CD4-positive, alpha-beta memory T cell (primary cell): ENCODE measurements around the gene SMCP. TPM values are rescaled to one million over a fixed set of nuclear protein-coding genes. Genes with fewer than 3 reads are reported as not detected.

Source experiments
- CTCF ChIA-PET: fragments of 350-600 bp; sonication (Branson Sonifier 250); formaldehyde crosslinking; loops from one replicate; lab custom pipeline; 2021; ENCODE audit warnings: inconsistent platforms; ENCODE audit not compliant: partially characterized antibody; lab: Charles Lee
- POLR2A ChIA-PET: fragments of 350-600 bp; sonication (Branson Sonifier 250); formaldehyde crosslinking; loops from one replicate; lab custom pipeline; 2021; ENCODE audit not compliant: partially characterized antibody; lab: Charles Lee
- DNase-seq, 5 donors: peaks; one replicate each; pipeline versions ENCODE4 v3.0.0 to v3.0.0-alpha.2; 2020 to 2022; ENCODE audit warnings: mixed read lengths in 1 of 5
- H3K27ac ChIP-seq: one replicate; pipeline ENCODE4 v1.7.0; 2013; ENCODE audit warnings: low read depth, low read length
- H3K27me3 ChIP-seq: 2 replicates; pipeline ENCODE4 v1.7.0; 2013; ENCODE audit warnings: mild to moderate bottlenecking, low read length, moderate library complexity; ENCODE audit not compliant: insufficient read depth
- H3K36me3 ChIP-seq: 2 replicates; pipeline ENCODE4 v1.7.0; 2013; ENCODE audit warnings: mild to moderate bottlenecking, low read length, moderate library complexity; ENCODE audit not compliant: insufficient read depth
- H3K4me1 ChIP-seq: 2 replicates; pipeline ENCODE4 v1.7.0; 2013; ENCODE audit warnings: mild to moderate bottlenecking, low read length, moderate library complexity; ENCODE audit not compliant: insufficient read depth
- H3K4me3 ChIP-seq, 2 donors: one replicate each; pipeline ENCODE4 v1.7.0; 2013; ENCODE audit warnings: low read length in 2 of 2, mild to moderate bottlenecking in 1 of 2
- H3K9me3 ChIP-seq, 2 donors: one replicate each; pipeline ENCODE4 v1.7.0; 2013; ENCODE audit warnings: low read length in 2 of 2, control low read depth in 1 of 2; ENCODE audit not compliant: control insufficient read depth in 1 of 2
- H3K27ac Mint-ChIP-seq, 7 donors: one replicate each; pipeline ENCODE4 v1.8.0; 2020 to 2021; ENCODE audit warnings: mixed read lengths in 7 of 7, mild to moderate bottlenecking in 6 of 7, inconsistent platforms in 3 of 7, moderate library complexity in 3 of 7
- H3K27me3 Mint-ChIP-seq, 2 donors: one replicate each; pipeline ENCODE4 v1.8.0; 2020 to 2021; ENCODE audit warnings: mixed read lengths in 2 of 2
- H3K36me3 Mint-ChIP-seq, 2 donors: one replicate each; pipeline ENCODE4 v1.8.0; 2020 to 2021; ENCODE audit warnings: mixed read lengths in 2 of 2, inconsistent platforms in 1 of 2, mild to moderate bottlenecking in 1 of 2
- H3K4me1 Mint-ChIP-seq, 4 donors: one replicate each; pipeline ENCODE4 v1.8.0; 2020 to 2021; ENCODE audit warnings: mixed read lengths in 4 of 4, mild to moderate bottlenecking in 1 of 4
- H3K4me3 Mint-ChIP-seq, 8 donors: one replicate each; pipeline ENCODE4 v1.8.0; 2020 to 2021; ENCODE audit warnings: mixed read lengths in 8 of 8, mild to moderate bottlenecking in 7 of 8, moderate library complexity in 6 of 8, inconsistent platforms in 3 of 8
- H3K9me3 Mint-ChIP-seq, 8 donors: one replicate each; pipeline ENCODE4 v1.8.0; 2020 to 2021; ENCODE audit warnings: mixed read lengths in 8 of 8, mild to moderate bottlenecking in 5 of 8, inconsistent platforms in 3 of 8, moderate library complexity in 1 of 8
- intact Hi-C: fragments of 100-400 bp; cut with micrococcal nuclease; formaldehyde crosslinking; loops from one replicate; pipeline ENCODE4 v1.15.1; 2023
- polyA plus RNA-seq, 2 donors: library from polyadenylated mRNA; unstranded; fragments of 300-500 nt; fragmentation: Illumina TruSeq; gene quantifications; one replicate each; pipeline ENCODE4 v1.2.3, GENCODE V29; 2021
- total RNA-seq, 2 experiments: library from RNA; stranded (reverse); gene quantifications; one replicate each; pipeline ENCODE4 v1.2.3, GENCODE V29; 2021

Gene SMCP
- total RNA-seq (not detected), polyA plus RNA-seq (not detected)

- peaks cover 11 to 15% of the 10 kb centered on the region in 2 donors for H3K27me3 Mint-ChIP-seq
- no peak for DNase-seq
- H3K27ac Mint-ChIP-seq = no peak within 1 kb of the TSS
- Histone ChIP-seq H3K27me3 (no peaks in the 10 kb centered on the region), H3K36me3 (no peaks in the 10 kb centered on the region), H3K27ac (no peak within 1 kb of the TSS), H3K4me1 (no peaks in the 10 kb centered on the region), H3K4me3 (no peak within 1 kb of the TSS), H3K9me3 (no peaks in the 10 kb centered on the region)
- H3K36me3 Mint-ChIP-seq = no peaks in the 10 kb centered on the region
- peaks cover 0 to 14% (median 7%) of the 10 kb centered on the region in 4 donors for H3K4me1 Mint-ChIP-seq
- intact Hi-C loops = no loop called here
- ChIA-PET POLR2A (no interaction called here), CTCF (interaction anchor here (1.1 kb wide), 1 partner anchor 9 kb away, joined by 3 read pairs; no protein-coding TSS in a partner anchor)
- H3K9me3 Mint-ChIP-seq = no peaks in the 10 kb centered on the region
- H3K4me3 Mint-ChIP-seq = no peak within 1 kb of the TSS
These were observed at the start of gene SMCP for GRCh38 chr1:152878042-152878441. TSS of gene SMCP (plus strand) at chr1:152878322. CDS start at chr1:152884423, 6,101 bp downstream.

- no peaks in the 10 kb centered on the region for H3K36me3 Mint-ChIP-seq
- ChIA-PET POLR2A (no interaction called here), CTCF (no interaction called here)
These were observed 41.3 kb upstream of the SMCP start for GRCh38 chr1:152836870-152837269.

GRCh38 chr1:152842556-152842955 lies 35.6 kb upstream of the SMCP start, which contains the start of gene LCE6A:
TSS of gene LCE6A (plus strand) at chr1:152842856. CDS start at chr1:152843521, 665 bp downstream.
- Mint-ChIP-seq H3K4me3 (no peak within 1 kb of the TSS), H3K27ac (no peak within 1 kb of the TSS), H3K4me1 (no peaks in the 10 kb centered on the region), H3K27me3 (peaks cover 6 to 11% of the 10 kb centered on the region in 2 donors), H3K36me3 (no peaks in the 10 kb centered on the region), H3K9me3 (no peaks in the 10 kb centered on the region)
- Histone ChIP-seq H3K4me3 (no peak within 1 kb of the TSS), H3K27ac (no peak within 1 kb of the TSS), H3K36me3 (no peaks in the 10 kb centered on the region), H3K9me3 (no peaks in the 10 kb centered on the region), H3K4me1 (no peaks in the 10 kb centered on the region), H3K27me3 (peaks cover 5% of the 10 kb centered on the region)
- intact Hi-C loops = no loop called here
- POLR2A ChIA-PET = no interaction called here
- CTCF ChIA-PET = no interaction called here
- no peak for DNase-seq

More at GRCh38 chr1:152836870-152837269, 41.3 kb upstream of the SMCP start:
- intact Hi-C loops = no loop called here
- Histone ChIP-seq H3K4me1 (no peaks in the 10 kb centered on the region), H3K27ac (no peak overlapping the region), H3K36me3 (no peaks in the 10 kb centered on the region), H3K4me3 (no peak overlapping the region), H3K9me3 (no peaks in the 10 kb centered on the region), H3K27me3 (peaks cover 5% of the 10 kb centered on the region)
- H3K27me3 Mint-ChIP-seq = peaks cover 5 to 10% of the 10 kb centered on the region in 2 donors
- peaks cover 0 to 4% (median 0%) of the 10 kb centered on the region in 8 donors for H3K9me3 Mint-ChIP-seq
- no peak overlapping the region for H3K4me3 Mint-ChIP-seq
- no peak overlapping the region for H3K27ac Mint-ChIP-seq
- DNase-seq = no peak
- no peaks in the 10 kb centered on the region for H3K4me1 Mint-ChIP-seq

- intact Hi-C loops = no loop called here
- H3K4me1 ChIP-seq = no peaks in the 10 kb centered on the region
- Mint-ChIP-seq H3K9me3 (no peaks in the 10 kb centered on the region), H3K36me3 (no peaks in the 10 kb centered on the region), H3K27me3 (peaks cover 3 to 12% of the 10 kb centered on the region in 2 donors), H3K27ac (no peak overlapping the region), H3K4me3 (no peak overlapping the region), H3K4me1 (no peaks in the 10 kb centered on the region)
- POLR2A ChIA-PET = no interaction called here
- CTCF ChIA-PET = interaction anchor here (1.4 kb wide), 1 partner anchor 15 kb away, joined by 5 read pairs; no protein-coding TSS in a partner anchor
- no peak for DNase-seq
- H3K27me3 ChIP-seq = no peaks in the 10 kb centered on the region
- no peak overlapping the region for H3K4me3 ChIP-seq
- no peak overlapping the region for H3K27ac ChIP-seq
- H3K36me3 ChIP-seq = no peaks in the 10 kb centered on the region
- no peaks in the 10 kb centered on the region for H3K9me3 ChIP-seq
These were observed 22.5 kb upstream of the SMCP start for GRCh38 chr1:152855661-152856060.

- intact Hi-C loops = no loop called here
- no peak overlapping the region for H3K27ac ChIP-seq
- POLR2A ChIA-PET = no interaction called here
- Mint-ChIP-seq H3K27ac (no peak overlapping the region), H3K9me3 (no peaks in the 10 kb centered on the region), H3K4me3 (no peak overlapping the region), H3K27me3 (peaks cover 3 to 12% of the 10 kb centered on the region in 2 donors), H3K36me3 (no peaks in the 10 kb centered on the region), H3K4me1 (no peaks in the 10 kb centered on the region)
- CTCF ChIA-PET = no interaction called here
- no peak for DNase-seq
- no peak overlapping the region for H3K4me3 ChIP-seq
- H3K36me3 ChIP-seq = no peaks in the 10 kb centered on the region
- no peaks in the 10 kb centered on the region for H3K4me1 ChIP-seq
- H3K9me3 ChIP-seq = no peaks in the 10 kb centered on the region
- H3K27me3 ChIP-seq = no peaks in the 10 kb centered on the region
These were observed 20.1 kb upstream of the SMCP start for GRCh38 chr1:152858062-152858461.

GRCh38 chr1:152859696-152860095 lies 18.4 kb upstream of the SMCP start, which contains the start of gene LCE7A:
TSS of gene LCE7A (plus strand) at chr1:152859996. CDS start at chr1:152860698, 702 bp downstream.
- ChIA-PET CTCF (no interaction called here), POLR2A (no interaction called here)
- no peaks in the 10 kb centered on the region for H3K4me1 Mint-ChIP-seq
- Histone ChIP-seq H3K27me3 (no peaks in the 10 kb centered on the region), H3K4me3 (no peak within 1 kb of the TSS), H3K9me3 (no peaks in the 10 kb centered on the region), H3K4me1 (no peaks in the 10 kb centered on the region), H3K27ac (no peak within 1 kb of the TSS), H3K36me3 (no peaks in the 10 kb centered on the region)
- no peaks in the 10 kb centered on the region for H3K36me3 Mint-ChIP-seq
- intact Hi-C loops = no loop called here
- H3K4me3 Mint-ChIP-seq = no peak within 1 kb of the TSS
- DNase-seq = no peak
- peaks cover 3 to 12% of the 10 kb centered on the region in 2 donors for H3K27me3 Mint-ChIP-seq
- H3K27ac Mint-ChIP-seq = no peak within 1 kb of the TSS
- H3K9me3 Mint-ChIP-seq = no peaks in the 10 kb centered on the region

- POLR2A ChIA-PET = no interaction called here
- H3K4me1 Mint-ChIP-seq = no peaks in the 10 kb centered on the region
- no peaks in the 10 kb centered on the region for H3K9me3 Mint-ChIP-seq
- no peak for DNase-seq
- Histone ChIP-seq H3K4me1 (no peaks in the 10 kb centered on the region), H3K27me3 (no peaks in the 10 kb centered on the region), H3K36me3 (no peaks in the 10 kb centered on the region), H3K4me3 (no peak overlapping the region), H3K9me3 (no peaks in the 10 kb centered on the region), H3K27ac (no peak overlapping the region)
- no peak overlapping the region for H3K27ac Mint-ChIP-seq
- CTCF ChIA-PET = interaction anchor here (1.1 kb wide), 1 partner anchor 11 kb away, joined by 4 read pairs; no protein-coding TSS in a partner anchor
- no peak overlapping the region for H3K4me3 Mint-ChIP-seq
- peaks cover 3 to 12% of the 10 kb centered on the region in 2 donors for H3K27me3 Mint-ChIP-seq
- intact Hi-C loops = no loop called here
- H3K36me3 Mint-ChIP-seq = no peaks in the 10 kb centered on the region
These were observed 18.0 kb upstream of the SMCP start for GRCh38 chr1:152860129-152860528.
